HFF-Myc (cell line): ENCODE data around the gene YIPF3.
"Not testable (repeated sequence)": the region's sequence is repeated elsewhere in the genome, so short reads cannot be mapped to it uniquely, and the experiment has no call there.

Experiments
- DNase-seq: peaks from one replicate; pipeline ENCODE4 v3.0.0-alpha.2; 2011; ENCODE audit warnings: low read depth; ENCODE audit errors: extremely low read depth
- H3K4me3 ChIP-seq: replicated peaks from 2 replicates; pipeline ENCODE4 v1.5.1; 2011; ENCODE audit warnings: low read depth, mild to moderate bottlenecking, control low read depth, low read length
- CTCF ChIP-seq: IDR thresholded peaks from 2 replicates; pipeline ENCODE4 v1.5.1; 2012; ENCODE audit warnings: mild to moderate bottlenecking, low read depth, low read length, control low read depth; ENCODE audit errors: missing control alignments

YIPF3 gene

DNA sequence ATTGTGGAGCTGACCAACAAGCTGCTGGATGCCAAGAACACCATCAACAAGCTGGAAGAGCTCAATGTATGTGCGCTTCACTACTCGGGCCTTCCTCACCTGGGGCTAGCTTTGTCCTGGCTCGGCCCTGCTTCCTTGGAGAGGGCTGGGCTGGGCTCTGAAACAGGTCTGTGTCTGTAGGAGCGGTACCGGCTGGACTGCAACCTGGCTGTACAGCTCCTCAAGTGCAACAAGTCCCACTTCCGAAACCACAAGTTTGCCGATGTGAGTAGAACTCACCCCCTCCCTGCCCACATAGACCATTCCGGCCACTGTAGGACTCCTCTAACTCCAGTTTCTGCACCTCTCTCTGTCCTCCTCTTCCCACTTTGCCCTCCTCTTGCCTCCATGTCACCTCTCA is 13.3 kb downstream of the YIPF3 start:
- no peak for DNase-seq
- no peak overlapping the region for H3K4me3 ChIP-seq
- TF ChIP-seq CTCF: no peak

DNA sequence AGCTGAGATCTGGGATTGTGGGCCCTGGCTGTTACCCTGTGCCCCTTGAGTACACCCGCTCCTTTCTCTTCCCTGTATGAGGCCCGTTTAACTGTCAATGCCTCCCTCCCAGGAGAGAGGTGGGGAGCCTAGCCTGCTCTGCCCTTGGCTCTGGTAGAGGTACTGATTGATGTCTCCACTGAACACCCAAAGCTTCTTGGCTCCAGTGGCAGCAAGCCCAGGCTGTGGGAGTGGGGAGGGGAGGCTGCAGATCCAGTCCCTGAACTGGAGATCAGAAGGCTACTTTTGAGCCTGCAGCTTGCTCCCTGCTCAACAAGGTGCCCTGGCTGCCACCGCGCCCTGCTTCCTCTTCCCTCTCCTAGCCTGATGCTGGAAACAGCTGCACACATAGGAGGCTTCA is 14.1 kb downstream of the YIPF3 start:
- no peak for DNase-seq
- no peak for TF ChIP-seq CTCF
- H3K4me3 ChIP-seq: no peak overlapping the region

DNA sequence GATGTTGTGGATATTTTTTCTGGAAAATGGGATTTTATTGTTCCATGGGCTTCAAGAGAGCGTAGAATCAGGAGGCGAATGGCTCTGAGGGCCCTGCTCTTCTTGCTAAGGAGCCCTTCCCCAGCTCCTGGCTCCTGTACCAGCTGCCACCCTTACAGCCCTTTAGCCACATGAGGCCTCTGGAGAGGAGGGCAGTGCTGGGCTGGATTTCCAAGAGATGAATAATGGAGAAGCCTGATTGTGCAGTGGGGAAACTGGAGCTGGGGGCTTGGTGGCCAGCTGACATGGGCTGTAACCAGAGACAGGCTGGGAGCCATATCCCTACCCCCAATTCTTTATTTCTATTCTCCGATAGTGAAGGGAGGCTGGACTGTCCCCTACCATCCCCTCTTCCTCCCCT is 15.8 kb downstream of the YIPF3 start:
- DNase-seq: no peak
- H3K4me3 ChIP-seq: no peak overlapping the region
- TF ChIP-seq CTCF: no peak

GRCh38 chr6:43499028-43499815 is 17.5 kb downstream of the YIPF3 start:
- no peak for DNase-seq
- no peak overlapping the region for H3K4me3 ChIP-seq
- no peak for TF ChIP-seq CTCF

DNA sequence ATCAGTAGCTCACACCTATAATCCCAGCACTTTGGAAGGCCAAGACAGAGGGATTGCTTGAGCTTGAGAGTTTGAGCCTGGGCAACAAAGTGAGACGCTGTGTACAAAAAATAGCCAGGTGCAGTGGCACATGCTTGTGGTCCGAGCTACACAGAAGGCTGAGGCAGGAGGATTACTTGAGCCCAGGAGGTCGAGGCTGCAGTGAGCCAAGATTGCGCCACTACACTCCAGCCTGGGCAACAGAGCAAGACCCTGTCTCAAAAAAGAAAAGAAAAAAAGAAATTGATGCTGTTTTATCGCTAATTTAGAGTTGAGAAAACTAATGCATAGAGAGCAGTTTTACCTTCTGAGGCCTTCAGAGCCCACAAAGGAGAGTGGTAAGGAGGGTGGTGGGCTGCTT is 18.4 kb downstream of the YIPF3 start:
- not testable (repeated sequence) for DNase-seq, H3K4me3 ChIP-seq

- TF ChIP-seq CTCF: no peak
- H3K4me3 ChIP-seq: no peak overlapping the region
- no peak for DNase-seq
Measured at GRCh38 chr6:43497689-43498088, 19.0 kb downstream of the YIPF3 start.

DNA sequence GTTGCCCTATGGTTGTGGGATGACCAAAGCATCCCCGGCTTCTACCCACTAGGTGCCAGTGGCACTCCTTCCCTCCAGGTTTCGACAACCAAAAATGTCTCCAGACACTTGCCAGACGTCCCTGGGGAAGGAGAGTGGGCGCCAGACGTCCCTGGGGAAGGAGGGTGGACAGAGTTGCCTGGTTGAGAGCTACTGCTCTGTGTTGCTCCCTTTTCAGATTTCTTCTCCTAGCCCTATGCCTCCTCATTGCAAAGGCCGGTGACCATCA is 19.7 kb downstream of the YIPF3 start:
- TF ChIP-seq CTCF: no peak
- DNase-seq: no peak
- H3K4me3 ChIP-seq: no peak overlapping the region
